SK-N-MC (cell line): ENCODE data around the gene BCR.

Experiments used
- DNase-seq: peaks from one replicate; pipeline ENCODE4 v3.0.0-alpha.2; 2011; ENCODE audit warnings: low read depth, low spot score
- H3K27ac ChIP-seq: fragments of 200-600 bp; sonication (generic); 2 replicates; pipeline ENCODE4 v1.5.1; 2016; ENCODE audit warnings: mixed run types
- H3K36me3 ChIP-seq: fragments of 200-600 bp; sonication (generic); 2 replicates; pipeline ENCODE4 v1.6.1; 2017; ENCODE audit warnings: antibody characterized with exemption, low read length, mixed read lengths; ENCODE audit not compliant: insufficient read depth
- H3K4me3 ChIP-seq: fragments of 200-600 bp; sonication (generic); 2 replicates; pipeline ENCODE4 v1.5.1; 2016
- H3K9ac ChIP-seq: fragments of 200-600 bp; sonication (generic); 2 replicates; pipeline ENCODE4 v1.8.0; 2017; ENCODE audit warnings: mixed run types, mixed read lengths; ENCODE audit not compliant: insufficient read length
- H3K9me3 ChIP-seq: fragments of 200-600 bp; sonication (generic); 2 replicates; pipeline ENCODE4 v1.6.1; 2017; ENCODE audit warnings: low read depth, mild to moderate bottlenecking, antibody characterized with exemption, low read length, moderate library complexity, mixed read lengths
- EZH2 ChIP-seq: fragments of 200-600 bp; sonication (generic); IDR thresholded peaks from one replicate; pipeline ENCODE4 v1.6.1; 2017; ENCODE audit warnings: antibody characterized with exemption
- FOXP2 ChIP-seq: optimal IDR thresholded peaks from 2 replicates; pipeline ENCODE3; 2011; ENCODE audit warnings: mild to moderate bottlenecking, moderate library complexity; ENCODE audit not compliant: insufficient read depth; ENCODE audit errors: extremely low read length, control extremely low read depth
- POLR2AphosphoS5 ChIP-seq: IDR thresholded peaks from 2 replicates; pipeline ENCODE4 v1.6.1; 2012; ENCODE audit warnings: mild to moderate bottlenecking, low read depth, low read length, borderline replicate concordance

The BCR gene

GRCh38 chr22:23183061-23183698 lies 2.9 kb downstream of the BCR start:
- TF ChIP-seq FOXP2 (no peak), EZH2 (no peak), POLR2AphosphoS5 (no peak)
- H3K4me3 ChIP-seq = peak overlapping the region; percentile 84
- H3K9me3 ChIP-seq = no peaks in the 10 kb centered on the region
- peaks cover 6% of the 10 kb centered on the region; the same call in 1 of the 2 replicates for H3K36me3 ChIP-seq
- DNase-seq = no peak
- no peak overlapping the region for H3K27ac ChIP-seq
- H3K9ac ChIP-seq = peak overlapping the region; percentile 41

DNA sequence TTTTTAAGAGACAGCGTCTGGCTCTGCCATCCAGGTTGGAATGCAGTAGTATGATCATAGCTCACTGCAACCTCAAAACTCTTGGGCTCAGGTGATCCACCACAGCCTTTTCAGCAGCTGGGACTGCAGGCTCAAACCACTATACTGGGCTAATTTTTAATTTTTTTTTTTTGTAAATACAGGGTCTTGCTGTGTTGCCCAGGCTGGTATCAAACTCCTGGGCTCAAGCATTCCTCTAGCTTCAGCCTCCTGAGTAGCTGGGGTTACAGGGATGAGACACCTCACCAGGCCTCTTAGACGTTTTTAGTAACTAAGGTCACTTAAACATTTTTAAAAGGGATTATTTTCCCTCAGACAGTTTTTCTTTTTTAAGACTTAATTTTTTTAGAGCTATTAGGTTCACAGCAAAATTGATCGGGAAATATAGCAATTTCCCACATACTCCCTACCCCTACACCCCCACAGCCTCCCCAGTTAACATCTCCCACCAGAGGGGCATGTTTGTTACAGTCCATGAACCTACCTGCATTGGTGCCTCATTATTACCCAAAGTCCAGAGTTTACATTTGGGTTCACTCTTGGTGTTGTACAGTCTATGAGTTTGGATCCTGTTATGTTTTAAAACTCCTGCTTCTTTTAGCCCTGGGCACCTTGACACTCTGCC lies 3.9 kb downstream of the BCR start:
- Histone ChIP-seq H3K4me3 (peak overlapping the region; percentile 84; the same call in 1 of the 2 replicates), H3K36me3 (peaks cover 6% of the 10 kb centered on the region; the same call in 1 of the 2 replicates), H3K27ac (no peak overlapping the region), H3K9me3 (no peaks in the 10 kb centered on the region), H3K9ac (no peak overlapping the region)
- DNase-seq = no peak
- TF ChIP-seq EZH2 (no peak), FOXP2 (no peak), POLR2AphosphoS5 (no peak)

DNA sequence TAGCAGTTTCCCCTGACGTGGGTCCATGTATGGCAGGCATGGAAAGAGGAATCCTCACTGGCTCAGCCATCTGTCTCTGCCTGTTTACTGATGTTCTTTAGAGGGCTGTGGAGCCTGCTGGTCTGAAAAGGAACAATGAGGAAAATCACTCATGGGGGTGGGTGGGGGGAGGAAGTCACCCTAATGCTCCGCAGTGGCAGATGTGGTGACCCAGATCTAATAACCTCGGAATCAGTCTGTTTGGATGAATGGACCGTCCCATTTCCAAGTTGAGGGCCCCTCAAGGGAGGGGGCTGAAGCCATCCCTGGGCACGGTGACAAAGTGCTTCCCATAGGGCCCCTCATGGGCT lies 4.4 kb downstream of the BCR start:
- Histone ChIP-seq H3K27ac (no peak overlapping the region), H3K4me3 (no peak overlapping the region), H3K9ac (no peak overlapping the region), H3K36me3 (peaks cover 6% of the 10 kb centered on the region; the same call in 1 of the 2 replicates), H3K9me3 (no peaks in the 10 kb centered on the region)
- TF ChIP-seq FOXP2 (no peak), EZH2 (no peak), POLR2AphosphoS5 (no peak)
- no peak for DNase-seq

GRCh38 chr22:23187211-23187610 lies 6.9 kb downstream of the BCR start:
- H3K36me3 ChIP-seq = peaks cover 6% of the 10 kb centered on the region; the same call in 1 of the 2 replicates
- H3K27ac ChIP-seq = no peak overlapping the region

GRCh38 chr22:23187871-23188700 lies 7.8 kb downstream of the BCR start:
- TF ChIP-seq FOXP2 = no peak
- Histone ChIP-seq H3K27ac (no peak overlapping the region), H3K4me3 (no peak overlapping the region), H3K9ac (no peak overlapping the region), H3K9me3 (no peaks in the 10 kb centered on the region), H3K36me3 (peaks cover 6% of the 10 kb centered on the region; the same call in 1 of the 2 replicates)
- no peak for DNase-seq

More at GRCh38 chr22:23187211-23187610, 6.9 kb downstream of the BCR start:
- no peak for DNase-seq
- no peak overlapping the region for H3K4me3 ChIP-seq
- TF ChIP-seq EZH2 (no peak), FOXP2 (no peak), POLR2AphosphoS5 (no peak)
- H3K9me3 ChIP-seq = no peaks in the 10 kb centered on the region
- H3K9ac ChIP-seq = no peak overlapping the region

GRCh38 chr22:23190526-23190925 lies 10.2 kb downstream of the BCR start:
- peaks cover 6% of the 10 kb centered on the region; the same call in 1 of the 2 replicates for H3K36me3 ChIP-seq
- no peak overlapping the region for H3K9ac ChIP-seq
- H3K27ac ChIP-seq = no peak overlapping the region
- no peaks in the 10 kb centered on the region for H3K9me3 ChIP-seq
- no peak for DNase-seq
- no peak overlapping the region for H3K4me3 ChIP-seq
- TF ChIP-seq POLR2AphosphoS5 = no peak
- TF ChIP-seq FOXP2 = no peak
- TF ChIP-seq EZH2 = no peak

DNA sequence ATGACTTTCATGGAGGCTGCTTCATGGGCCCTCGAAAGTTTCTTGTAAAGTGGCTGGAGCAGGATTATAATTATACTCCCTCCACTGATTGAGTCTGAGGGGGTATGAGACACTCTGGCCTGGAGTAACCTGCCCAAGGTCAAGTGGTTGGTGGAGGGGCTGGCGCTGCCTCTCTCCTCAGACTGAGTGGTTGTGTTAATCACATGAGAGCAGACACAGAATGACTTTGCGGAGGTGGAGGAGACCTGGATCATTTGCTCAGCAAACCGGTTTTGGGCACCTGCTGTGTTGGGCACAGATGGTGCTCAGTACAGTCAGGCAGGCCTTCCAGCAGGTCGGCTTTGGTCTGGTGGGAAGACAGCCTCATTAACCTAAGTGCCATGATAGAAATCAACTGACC lies 11.8 kb downstream of the BCR start:
- Histone ChIP-seq H3K36me3 (no peaks in the 10 kb centered on the region; the same call in 1 of the 2 replicates), H3K27ac (no peak overlapping the region), H3K9me3 (no peaks in the 10 kb centered on the region), H3K4me3 (no peak overlapping the region), H3K9ac (no peak overlapping the region)
- TF ChIP-seq POLR2AphosphoS5 (no peak), EZH2 (no peak), FOXP2 (no peak)
- no peak for DNase-seq

- DNase-seq = no peak
- H3K27ac ChIP-seq = no peak overlapping the region
- no peak overlapping the region for H3K9ac ChIP-seq
- no peak overlapping the region for H3K4me3 ChIP-seq
- H3K9me3 ChIP-seq = no peaks in the 10 kb centered on the region
- TF ChIP-seq EZH2 (no peak), POLR2AphosphoS5 (no peak), FOXP2 (no peak)
- H3K36me3 ChIP-seq = no peaks in the 10 kb centered on the region; the same call in 1 of the 2 replicates
Measured at GRCh38 chr22:23192558-23192957, 12.2 kb downstream of the BCR start.
